ENCODE data around the gene ITGAX.
"Not testable (repeated sequence)": the region's sequence is repeated elsewhere in the genome, so short reads cannot be mapped to it uniquely, and the experiment has no call there.

The ITGAX gene

GRCh38 chr16:31412750-31413149 is 57.8 kb downstream of the ITGAX start:
- no peak for DNase-seq

GRCh38 chr16:31413381-31413780 is 58.4 kb downstream of the ITGAX start:
- no peak for DNase-seq

- DNase-seq = no peak
Observed at GRCh38 chr16:31413943-31414342, 59.0 kb downstream of the ITGAX start.

GRCh38 chr16:31414706-31415105 is 59.7 kb downstream of the ITGAX start:
- no peak for DNase-seq

- no peak for DNase-seq
Observed at GRCh38 chr16:31416371-31416770, 61.4 kb downstream of the ITGAX start.

- not testable (repeated sequence) for DNase-seq
Observed at GRCh38 chr16:31417036-31417435, 62.1 kb downstream of the ITGAX start.

- no peak for DNase-seq
Observed at GRCh38 chr16:31417916-31418315, 62.9 kb downstream of the ITGAX start.

GRCh38 chr16:31420037-31420436 is 65.1 kb downstream of the ITGAX start:
- no peak for DNase-seq

- no peak for DNase-seq
Observed at GRCh38 chr16:31421587-31421986, 66.6 kb downstream of the ITGAX start.

GRCh38 chr16:31423241-31423640 is 68.3 kb downstream of the ITGAX start:
- DNase-seq = no peak

- DNase-seq = no peak
Observed at GRCh38 chr16:31423801-31424200, 68.8 kb downstream of the ITGAX start.

- DNase-seq = no peak
Observed at GRCh38 chr16:31427441-31428278, 72.7 kb downstream of the ITGAX start.

GRCh38 chr16:31428279-31428597 is 73.3 kb downstream of the ITGAX start, which contains the start of gene COX6A2:
COX6A2 (minus strand) TSS chr16:31428360; CDS start chr16:31428325, 35 bp downstream.
- no peak for DNase-seq

GRCh38 chr16:31428638-31429247 is 73.8 kb downstream of the ITGAX start:
- no peak for DNase-seq

- DNase-seq = no peak
Observed at GRCh38 chr16:31429314-31429713, 74.3 kb downstream of the ITGAX start.

- DNase-seq = no peak
Observed at GRCh38 chr16:31429796-31430195, 74.8 kb downstream of the ITGAX start.

GRCh38 chr16:31430380-31431052 is 75.5 kb downstream of the ITGAX start:
- no peak for DNase-seq
